K562 (cell line): ENCODE measurements around the gene PNPLA1. TPM values are rescaled to one million over a fixed set of nuclear protein-coding genes. Genes with fewer than 3 reads are reported as not detected.

Experiments used
- ATAC-seq: fragments of 200-7000 bp; cut with Tn5 transposase; 3 replicates; pipeline ENCODE4 v1.9.1; 2020; ENCODE audit warnings: moderate library complexity
- BruUV-seq: library from RNA; stranded (reverse); fragments of 400-500 nt; replicated peaks from 2 replicates; lab custom pipeline; 2021; lab: Mats Ljungman, UMichigan
- CTCF ChIA-PET: fragments of 300-600 bp; formaldehyde crosslinking; extraction: SDS; loops from one replicate; lab custom pipeline; 2021; ENCODE audit warnings: low intra/inter-chr PET ratio; lab: Yijun Ruan, JAX
- POLR2A ChIA-PET: fragments of 300-600, 350-650 bp; sonication (Branson Sonifier 250); formaldehyde crosslinking; extraction: SDS; loops from one replicate; lab custom pipeline; 2021; ENCODE audit warnings: antibody characterized with exemption, inconsistent platforms; lab: Yijun Ruan, JAX
- DNase-seq, 4 experiments: peaks; one replicate each; pipeline versions ENCODE4 v3.0.0 to v3.0.0-alpha.2; 2011 to 2018; ENCODE audit warnings: low spot score in 3 of 4, mixed read lengths in 3 of 4; ENCODE audit errors: extremely low read depth in 1 of 4
- FAIRE-seq: peaks from 2 replicates; lab custom pipeline; 2011; peaks lifted over from hg19 to GRCh38; lab: Jason Lieb, UNC
- H2AFZ ChIP-seq: 2 replicates; pipeline ENCODE4 v1.6.0; 2011; ENCODE audit warnings: low read depth, low read length, control low read depth, inconsistent platforms
- H3K27ac ChIP-seq: fragments of 200-600 bp; 3 replicates; pipeline ENCODE4 v1.8.0; 2011; ENCODE audit warnings: low read depth, mild to moderate bottlenecking, control low read depth, inconsistent platforms, low read length, moderate library complexity, mixed read lengths; ENCODE audit errors: extremely low read depth
- H3K27me3 ChIP-seq, 2 experiments: fragments of 300-600 bp in 1 of 2; 2 replicates in 1 of 2; 3 replicates in 1 of 2; pipeline versions ENCODE4 v1.6.0 to v1.8.0; 2011; ENCODE audit warnings: inconsistent platforms in 2 of 2, low read length in 2 of 2, mild to moderate bottlenecking in 1 of 2, mixed read lengths in 1 of 2, moderate library complexity in 1 of 2; ENCODE audit not compliant: control insufficient read depth in 2 of 2, insufficient read depth in 2 of 2
- H3K36me3 ChIP-seq: fragments of 300-600 bp; 3 replicates; pipeline ENCODE4 v1.8.0; 2011; ENCODE audit warnings: mild to moderate bottlenecking, low read length, inconsistent platforms; ENCODE audit not compliant: control insufficient read depth, insufficient read depth
- H3K4me1 ChIP-seq, 2 experiments: fragments of 200-600 bp in 1 of 2; replicated peaks in 1 of 2; 2 replicates in 1 of 2; 3 replicates in 1 of 2; pipeline versions ENCODE4 v1.5.1 to v1.8.0; 2011; ENCODE audit warnings: inconsistent platforms in 2 of 2, low read length in 2 of 2, mild to moderate bottlenecking in 1 of 2, mixed read lengths in 1 of 2, moderate library complexity in 1 of 2; ENCODE audit not compliant: control insufficient read depth in 2 of 2, insufficient read depth in 2 of 2
- H3K4me2 ChIP-seq: 2 replicates; pipeline ENCODE4 v1.6.1; 2011; ENCODE audit warnings: low read length, control low read depth, inconsistent platforms, mixed read lengths; ENCODE audit not compliant: insufficient read depth
- H3K4me3 ChIP-seq: fragments of 200-600 bp; sonication (generic), shearing (Covaris generic); 2 replicates; pipeline ENCODE4 v1.5.1; 2016; ENCODE audit warnings: control low read depth, inconsistent platforms
- H3K79me2 ChIP-seq: fragments of 200-600 bp; 3 replicates; pipeline ENCODE4 v1.8.0; 2011; ENCODE audit warnings: low read length, inconsistent platforms; ENCODE audit not compliant: control insufficient read depth, insufficient read depth
- H3K9ac ChIP-seq, 2 experiments: 2 replicates each; pipeline versions ENCODE4 v1.6.0 to v1.6.1; 2011; ENCODE audit warnings: low read depth in 2 of 2, low read length in 2 of 2, control low read depth in 1 of 2, inconsistent platforms in 1 of 2, mild to moderate bottlenecking in 1 of 2, mixed read lengths in 1 of 2; ENCODE audit not compliant: insufficient read depth in 1 of 2
- H3K9me1 ChIP-seq: one replicate; pipeline ENCODE4 v1.6.0; 2011; ENCODE audit warnings: inconsistent platforms, mild to moderate bottlenecking, low read length, moderate library complexity; ENCODE audit not compliant: control insufficient read depth, insufficient read depth
- H3K9me3 ChIP-seq: replicated peaks from 2 replicates; pipeline ENCODE4 v1.5.1; 2011; ENCODE audit warnings: low read depth, low read length, inconsistent platforms; ENCODE audit not compliant: control insufficient read depth, insufficient read depth
- H4K20me1 ChIP-seq: replicated peaks from 2 replicates; pipeline ENCODE4 v1.6.1; 2011; ENCODE audit warnings: low read length, inconsistent platforms, mixed read lengths; ENCODE audit not compliant: control insufficient read depth, insufficient read depth
- CBX2 ChIP-seq: fragments of 200-600 bp; sonication (generic); IDR thresholded peaks from one replicate; pipeline ENCODE4 v1.6.1; 2012; ENCODE audit warnings: mild to moderate bottlenecking, low read length, inconsistent platforms; ENCODE audit not compliant: insufficient read depth, poor library complexity, severe bottlenecking
- EGR1 ChIP-seq: fragments of 450-650 bp; conservative IDR thresholded peaks from 2 replicates; pipeline ENCODE4 v1.6.1; 2017; ENCODE audit warnings: mild to moderate bottlenecking
- NELFE ChIP-seq: IDR thresholded peaks from 2 replicates; pipeline ENCODE4 v1.6.1; 2011; ENCODE audit warnings: mild to moderate bottlenecking; ENCODE audit not compliant: insufficient read depth, insufficient read length
- NFE2 ChIP-seq: IDR thresholded peaks from 2 replicates; pipeline ENCODE4 v1.6.1; 2014; ENCODE audit warnings: antibody characterized with exemption, low read depth
- ZBTB33 ChIP-seq: sonication (generic); formaldehyde crosslinking; IDR thresholded peaks from 2 replicates; pipeline ENCODE4 v1.8.1; 2023; ENCODE audit warnings: mild to moderate bottlenecking, missing genetic modification reagents
- WGBS: fragments of 100-300 bp; shearing (Covaris generic); methylation state at CpG from one replicate; pipeline ENCODE4 v1.1.6; 2016; ENCODE audit warnings: low coverage, mixed read lengths; ENCODE audit not compliant: insufficient coverage; ENCODE audit errors: missing lambda C conversion rate; 5-methylcytosine and 5-hydroxymethylcytosine counted together
- in situ Hi-C: fragments of 300-500 bp; cut with MboI; formaldehyde crosslinking; loops from 4 replicates; pipeline ENCODE4 v1.15.0; 2018; ENCODE audit warnings: inconsistent platforms, mixed read lengths
- intact Hi-C: fragments of 100-400 bp; cut with micrococcal nuclease; formaldehyde crosslinking; loops from 2 replicates; pipeline ENCODE4 v1.14.2; 2022
- polyA plus RNA-seq, 8 experiments: library from polyadenylated mRNA; depleted of rRNA in 4 of 8; stranded (reverse) in 5 of 8; unstranded in 3 of 8; fragments of >200 nt; fragmentation: Nextera tagmentation in 2 of 8; fragmentation: Illumina TruSeq in 1 of 8; extraction: Ambion mirVana in 2 of 8; extraction: Trizol in 1 of 8; gene quantifications; 2 replicates each; pipeline versions ENCODE4 v1.2.1 to v1.2.3, GENCODE V29; 2011 to 2014; ENCODE audit warnings: inconsistent platforms in 1 of 8, missing spikeins in 1 of 8
- total RNA-seq, 7 experiments: library from RNA; depleted of rRNA in 6 of 7; stranded (reverse); fragments of >200 nt in 6 of 7; fragmentation: Illumina TruSeq in 2 of 7; extraction: Trizol in 2 of 7; gene quantifications; 2 replicates each; pipeline versions ENCODE4 v1.2.1 to v1.2.3, GENCODE V29; 2011 to 2021; ENCODE audit warnings: low replicate concordance in 1 of 7

The PNPLA1 gene
- total and polyA plus RNA-seq, 9 of the 15 experiments (the other 6 are each of a cell fraction or from before 2014, with no cell fraction given) = 0.04 to 0.27 (median 0.13) TPM; not detected in 2

GRCh38 chr6:36340306-36340617, 70.4 kb downstream of the PNPLA1 start:
- Histone ChIP-seq H3K4me3 (no peak overlapping the region), H3K4me2 (peak overlapping the region; percentile 80; the same call in 1 of the 2 replicates), H3K27ac (no peak overlapping the region), H3K9me3 (no peaks in the 10 kb centered on the region), H3K79me2 (no peaks in the 10 kb centered on the region), H3K4me1 (peaks cover 7 to 11% of the 10 kb centered on the region in 2 experiments; a peak in 4 of 5 replicates), H3K27me3 (peaks cover 19 to 45% of the 10 kb centered on the region in 2 experiments; a peak in 4 of 5 replicates), H3K9ac (peak overlapping the region in 1 of 2 experiments; percentile 89; a peak in 1 of 4 replicates), H4K20me1 (peaks cover 4% of the 10 kb centered on the region; the same call in 1 of the 2 replicates), H3K36me3 (no peaks in the 10 kb centered on the region), H2AFZ (peak overlapping the region; percentile 90), H3K9me1 (no peaks in the 10 kb centered on the region)
- ChIA-PET CTCF (interaction anchor here (0.6 to 2.1 kb wide), 3 partner anchors 21 to 341 kb away, joined by 3 to 21 read pairs (median 5); no protein-coding TSS in a partner anchor), POLR2A (interaction anchor here (0.7 to 2.2 kb wide), 7 partner anchors 10 to 256 kb away, joined by 3 to 20 read pairs (median 5); no protein-coding TSS in a partner anchor)
- DNase-seq (no peak), FAIRE-seq (no peak), ATAC-seq (peak; percentile 8)
- no TSS peak for BruUV-seq
- 13% methylated on average over 12 of the region's 12 CpGs for WGBS
- no peak for TF ChIP-seq NELFE
- peak; percentile 76 for TF ChIP-seq CBX2
- TF ChIP-seq ZBTB33 (CRISPR knock-in tag) = peak; percentile 18; the same call in 1 of the 2 replicates
- TF ChIP-seq EGR1 = 0 out of 2 replicates have a peak, but pooled peaks have one; percentile 9
- no peak for TF ChIP-seq NFE2
- in situ Hi-C loops (no loop called here), intact Hi-C loops (no loop called here)
